Activated naive CD4-positive, alpha-beta T cell treated with anti-CD3 and anti-CD28 coated beads, Interleukin-2, amount 50 U/mL, for 72 hours (primary cell): Measurements from ENCODE around the gene RAD51. TPM values are rescaled to one million over a fixed set of nuclear protein-coding genes. Genes with fewer than 3 reads are reported as not detected.
A peak's percentile ranks its signal among the peaks of the same experiment; 100 is the strongest.

Experiments
- ATAC-seq, 2 donors: fragments of 150-1000 bp; cut with Tn5 transposase; 2 replicates each; pipeline ENCODE4 v1.10.0; 2021; ENCODE audit warnings: mild to moderate bottlenecking in 2 of 2, moderate library complexity in 2 of 2
- DNase-seq, 2 donors: peaks; one replicate each; pipeline ENCODE4 v3.0.0; 2021 to 2022; ENCODE audit warnings: low spot score in 2 of 2
- H3K27ac Mint-ChIP-seq, 2 donors: one replicate each; pipeline ENCODE4 v1.8.0; 2022; ENCODE audit warnings: mild to moderate bottlenecking in 2 of 2, mixed read lengths in 2 of 2
- H3K36me3 Mint-ChIP-seq, 2 donors: one replicate each; pipeline ENCODE4 v1.8.0; 2022; ENCODE audit warnings: mixed read lengths in 2 of 2
- H3K9me3 Mint-ChIP-seq, 2 donors: one replicate each; pipeline ENCODE4 v1.8.0; 2022; ENCODE audit warnings: mixed read lengths in 2 of 2
- total RNA-seq, 2 donors: library from RNA; stranded (reverse); gene quantifications; one replicate each; pipeline ENCODE4 v1.2.3, GENCODE V29; 2022

RAD51 gene
- total RNA-seq, 2 donors from 2014 or later, result 39.5 to 79.9 TPM

- peaks cover 16 to 17% of the 10 kb centered on the region in 2 donors for H3K36me3 Mint-ChIP-seq
- no peak for ATAC-seq
- no peak for DNase-seq
- peak overlapping the region; percentile 29 to 54 for H3K27ac Mint-ChIP-seq
- H3K9me3 Mint-ChIP-seq, result no peaks in the 10 kb centered on the region
Measured at GRCh38 chr15:40747685-40748631, 53.0 kb downstream of the RAD51 start.

GRCh38 chr15:40749151-40749630 lies 54.2 kb downstream of the RAD51 start:
- DNase-seq, result no peak
- Mint-ChIP-seq H3K36me3 (peaks cover 16 to 17% of the 10 kb centered on the region in 2 donors), H3K9me3 (no peaks in the 10 kb centered on the region), H3K27ac (no peak overlapping the region)
- ATAC-seq, result no peak

GRCh38 chr15:40750885-40751284 lies 55.9 kb downstream of the RAD51 start:
- DNase-seq (no peak), ATAC-seq (no peak)
- no peaks in the 10 kb centered on the region for H3K9me3 Mint-ChIP-seq
- H3K27ac Mint-ChIP-seq, result no peak overlapping the region
- peaks cover 16 to 17% of the 10 kb centered on the region in 2 donors for H3K36me3 Mint-ChIP-seq

- peaks cover 16 to 17% of the 10 kb centered on the region in 2 donors for H3K36me3 Mint-ChIP-seq
- H3K9me3 Mint-ChIP-seq, result no peaks in the 10 kb centered on the region
- no peak for ATAC-seq
- no peak for DNase-seq
- peak overlapping the region in 1 of 2 donors; percentile 50 for H3K27ac Mint-ChIP-seq
Measured at GRCh38 chr15:40751745-40752144, 56.8 kb downstream of the RAD51 start.

GRCh38 chr15:40754574-40754882 lies 59.6 kb downstream of the RAD51 start:
- ATAC-seq (peak; percentile 12), DNase-seq (no peak)
- no peaks in the 10 kb centered on the region for H3K9me3 Mint-ChIP-seq
- peak overlapping the region; percentile 65 to 97 for H3K27ac Mint-ChIP-seq
- H3K36me3 Mint-ChIP-seq, result peaks cover 16 to 17% of the 10 kb centered on the region in 2 donors

GRCh38 chr15:40754883-40755811 lies 60.2 kb downstream of the RAD51 start, which contains the start of gene RMDN3:
Gene RMDN3, minus strand, starts transcription at chr15:40755254. Its CDS starts 471 bp downstream, at chr15:40754783.
- peaks cover 16 to 17% of the 10 kb centered on the region in 2 donors for H3K36me3 Mint-ChIP-seq
- no peaks in the 10 kb centered on the region for H3K9me3 Mint-ChIP-seq
- peak within 1 kb of the TSS; percentile 97 to 99 for H3K27ac Mint-ChIP-seq
- ATAC-seq (peak; percentile 91), DNase-seq (peak; percentile 94 to 97)

- H3K9me3 Mint-ChIP-seq, result no peaks in the 10 kb centered on the region
- H3K36me3 Mint-ChIP-seq, result peaks cover 16 to 17% of the 10 kb centered on the region in 2 donors
- DNase-seq, result no peak
- H3K27ac Mint-ChIP-seq, result peak overlapping the region; percentile 97 to 99
- ATAC-seq, result no peak
Measured at GRCh38 chr15:40755812-40756208, 60.8 kb downstream of the RAD51 start.

GRCh38 chr15:40756938-40757337 lies 62.0 kb downstream of the RAD51 start:
- Mint-ChIP-seq H3K27ac (no peak overlapping the region), H3K36me3 (peaks cover 8 to 15% of the 10 kb centered on the region in 2 donors), H3K9me3 (no peaks in the 10 kb centered on the region)
- no peak for DNase-seq
- ATAC-seq, result no peak

GRCh38 chr15:40759961-40760360 lies 65.0 kb downstream of the RAD51 start:
- Mint-ChIP-seq H3K36me3 (peaks cover 0 to 2% of the 10 kb centered on the region in 2 donors), H3K9me3 (no peaks in the 10 kb centered on the region), H3K27ac (no peak overlapping the region)
- DNase-seq (no peak), ATAC-seq (no peak)

GRCh38 chr15:40762919-40763800 lies 68.2 kb downstream of the RAD51 start:
- Mint-ChIP-seq H3K27ac (peak overlapping the region; percentile 62 to 74), H3K36me3 (no peaks in the 10 kb centered on the region), H3K9me3 (no peaks in the 10 kb centered on the region)
- ATAC-seq (peak; percentile 15 to 52), DNase-seq (peak; percentile 47 to 77)

- Mint-ChIP-seq H3K36me3 (no peaks in the 10 kb centered on the region), H3K9me3 (no peaks in the 10 kb centered on the region)
- DNase-seq, result peak; percentile 77 to 82
Measured at GRCh38 chr15:40763801-40764628, 69.0 kb downstream of the RAD51 start, which contains the start of gene GCHFR. Gene GCHFR, plus strand, starts transcription at chr15:40764068. Its CDS starts 113 bp downstream, at chr15:40764181.

GRCh38 chr15:40764629-40765103 lies 69.7 kb downstream of the RAD51 start:
- no peak for DNase-seq
- ATAC-seq, result no peak
- Mint-ChIP-seq H3K9me3 (no peaks in the 10 kb centered on the region), H3K36me3 (no peaks in the 10 kb centered on the region), H3K27ac (peak overlapping the region; percentile 62 to 65)

More at GRCh38 chr15:40763801-40764628, 69.0 kb downstream of the RAD51 start, which contains the start of gene GCHFR:
- H3K27ac Mint-ChIP-seq, result peak within 1 kb of the TSS; percentile 62 to 74
- peak; percentile 76 to 78 for ATAC-seq

- DNase-seq (no peak), ATAC-seq (no peak)
- Mint-ChIP-seq H3K27ac (peak overlapping the region in 1 of 2 donors; percentile 55), H3K9me3 (no peaks in the 10 kb centered on the region), H3K36me3 (no peaks in the 10 kb centered on the region)
Measured at GRCh38 chr15:40766194-40766815, 71.3 kb downstream of the RAD51 start.
